Upper lobe of left lung (tissue), 6 donors: ENCODE results near the gene KRTAP21-1. TPM values are rescaled to one million over a fixed set of nuclear protein-coding genes. Genes with fewer than 3 reads are reported as not detected.

ENCODE experiments used
- ATAC-seq, 2 donors: fragments of 200-7000 bp; cut with Tn5 transposase; one replicate each; pipeline ENCODE4 v1.9.1; 2022; ENCODE audit warnings: mild to moderate bottlenecking in 2 of 2, moderate library complexity in 2 of 2; ENCODE audit not compliant: low FRiP score in 2 of 2
- DNase-seq, 2 donors: peaks; one replicate each; pipeline ENCODE4 v3.0.0-alpha.2; 2019 to 2020
- H3K27ac ChIP-seq, 4 donors: fragments of 200-600 bp; sonication (generic); one replicate each; pipeline ENCODE4 v1.5.1; 2016 to 2019
- H3K27me3 ChIP-seq, 4 donors: fragments of 200-600 bp; sonication (generic); one replicate each; pipeline ENCODE4 v1.5.1; 2017 to 2019
- H3K36me3 ChIP-seq, 4 donors: fragments of 200-600 bp; sonication (generic); one replicate each; pipeline ENCODE4 v1.5.1; 2016 to 2019
- H3K4me1 ChIP-seq, 4 donors: fragments of 200-600 bp; sonication (generic); one replicate each; pipeline ENCODE4 v1.5.1; 2018 to 2019
- H3K4me3 ChIP-seq, 4 donors: fragments of 200-600 bp; sonication (generic); one replicate each; pipeline ENCODE4 v1.5.1; 2017 to 2019; ENCODE audit warnings: mild to moderate bottlenecking in 2 of 4, moderate library complexity in 1 of 4
- H3K9me3 ChIP-seq, 4 donors: fragments of 200-600 bp; sonication (generic); one replicate each; pipeline ENCODE4 v1.5.1; 2018 to 2019
- EP300 ChIP-seq, 4 donors: sonication (generic); formaldehyde crosslinking; IDR thresholded peaks; one replicate each; pipeline ENCODE4 v1.5.1; 2017; ENCODE audit warnings: antibody characterized with exemption in 4 of 4, control low read depth in 2 of 4
- POLR2A ChIP-seq, 4 donors: fragments of 450-650 bp; IDR thresholded peaks; one replicate each; pipeline ENCODE4 v1.5.1; 2016 to 2017; ENCODE audit warnings: antibody characterized with exemption in 4 of 4, mild to moderate bottlenecking in 2 of 4
- POLR2AphosphoS5 ChIP-seq, 2 donors: sonication (generic); formaldehyde crosslinking; IDR thresholded peaks; one replicate each; pipeline ENCODE4 v1.5.1; 2017; ENCODE audit warnings: antibody characterized with exemption in 2 of 2
- WGBS, 2 donors: methylation state at CpG; one replicate each; pipeline ENCODE4 v1.1.5; 2017 to 2018; 5-methylcytosine and 5-hydroxymethylcytosine counted together
- total RNA-seq, 6 donors: library from RNA; depleted of rRNA in 4 of 6; stranded (reverse); fragments of >200 nt in 4 of 6; gene quantifications; one replicate each; pipeline versions ENCODE4 v1.1.0 to v1.2.1, GENCODE V29; 2016 to 2021
- TF ChIP-seq, protein P1 (sequence below), 6 experiments: fragments of 450-650 bp in 4 of 6; fragments of 200-600 bp in 2 of 6; sonication (generic) in 2 of 6; IDR thresholded peaks; one replicate each; pipeline ENCODE4 v1.5.1; 2016 to 2019; ENCODE audit warnings: antibody characterized with exemption in 6 of 6
- donor health status: DM: no; HTN: no; CAD: no; lungs with moderate emphysema.
- donor health status: DM: no; HTN: yes; CAD: no; lungs with severe emphysema.

Gene KRTAP21-1
- total RNA-seq, 6 donors from 2014 or later: not detected

DNA sequence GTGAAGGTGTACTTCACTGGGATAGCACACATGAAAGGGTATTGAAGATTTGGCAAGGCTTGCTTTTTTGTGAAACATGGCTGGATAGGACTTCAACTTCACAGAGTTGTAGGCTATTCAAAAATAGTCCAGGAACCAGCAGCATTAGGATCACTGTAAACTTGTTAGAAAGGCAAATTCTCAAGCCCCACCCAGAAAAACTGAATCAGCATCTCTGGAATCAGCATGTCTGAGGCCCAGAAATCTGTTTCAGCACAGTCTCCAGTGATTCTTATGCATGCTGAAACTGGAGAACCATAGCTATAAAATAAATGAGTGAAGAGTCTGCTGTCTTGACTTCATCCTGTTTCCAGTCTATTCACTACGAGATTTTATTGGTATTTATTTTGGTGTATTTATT, 28.5 kb downstream of the KRTAP21-1 start:
- 71 to 86% methylated on average over 1 of the region's 1 CpG for WGBS, 2 donors
- Histone ChIP-seq H3K36me3 (no peaks in the 10 kb centered on the region), H3K4me1 (no peaks in the 10 kb centered on the region), H3K4me3 (no peak overlapping the region), H3K27me3 (no peaks in the 10 kb centered on the region), H3K9me3 (no peaks in the 10 kb centered on the region), H3K27ac (no peak overlapping the region)
- TF ChIP-seq POLR2AphosphoS5 (IDR thresholded peaks at IDR 0.05) (no peak), POLR2A (IDR thresholded peaks at IDR 0.05) (no peak), EP300 (IDR thresholded peaks at IDR 0.05) (no peak)
- TF ChIP-seq, protein P1, sequence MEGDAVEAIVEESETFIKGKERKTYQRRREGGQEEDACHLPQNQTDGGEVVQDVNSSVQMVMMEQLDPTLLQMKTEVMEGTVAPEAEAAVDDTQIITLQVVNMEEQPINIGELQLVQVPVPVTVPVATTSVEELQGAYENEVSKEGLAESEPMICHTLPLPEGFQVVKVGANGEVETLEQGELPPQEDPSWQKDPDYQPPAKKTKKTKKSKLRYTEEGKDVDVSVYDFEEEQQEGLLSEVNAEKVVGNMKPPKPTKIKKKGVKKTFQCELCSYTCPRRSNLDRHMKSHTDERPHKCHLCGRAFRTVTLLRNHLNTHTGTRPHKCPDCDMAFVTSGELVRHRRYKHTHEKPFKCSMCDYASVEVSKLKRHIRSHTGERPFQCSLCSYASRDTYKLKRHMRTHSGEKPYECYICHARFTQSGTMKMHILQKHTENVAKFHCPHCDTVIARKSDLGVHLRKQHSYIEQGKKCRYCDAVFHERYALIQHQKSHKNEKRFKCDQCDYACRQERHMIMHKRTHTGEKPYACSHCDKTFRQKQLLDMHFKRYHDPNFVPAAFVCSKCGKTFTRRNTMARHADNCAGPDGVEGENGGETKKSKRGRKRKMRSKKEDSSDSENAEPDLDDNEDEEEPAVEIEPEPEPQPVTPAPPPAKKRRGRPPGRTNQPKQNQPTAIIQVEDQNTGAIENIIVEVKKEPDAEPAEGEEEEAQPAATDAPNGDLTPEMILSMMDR (IDR thresholded peaks at IDR 0.05): no peak
- ATAC-seq (no peak), DNase-seq (no peak)

DNA sequence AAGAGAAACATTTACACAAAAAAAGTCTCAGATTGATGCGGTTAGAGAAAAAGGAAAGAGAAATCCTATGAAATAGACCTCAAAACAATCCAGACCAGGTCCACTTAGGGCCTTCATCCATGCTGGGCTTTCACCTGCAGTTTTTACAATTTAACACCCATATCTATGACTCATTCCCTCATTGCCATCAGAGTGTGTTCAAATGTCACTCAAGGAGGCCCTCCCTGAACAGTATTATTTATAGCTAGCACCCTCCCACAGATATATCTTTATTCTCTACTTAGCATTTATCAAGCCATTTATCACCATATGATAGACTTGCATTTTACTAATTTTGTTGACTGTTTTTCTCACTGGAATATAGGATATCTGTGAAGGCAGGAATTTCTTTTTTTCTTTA, 35.8 kb downstream of the KRTAP21-1 start:
- no peaks in the 10 kb centered on the region for H3K4me1 ChIP-seq
- ATAC-seq: no peak
- no peaks in the 10 kb centered on the region for H3K9me3 ChIP-seq
- H3K36me3 ChIP-seq: no peaks in the 10 kb centered on the region
- DNase-seq: no peak
- H3K4me3 ChIP-seq: no peak overlapping the region
- 84 to 90% methylated on average over 1 of the region's 1 CpG for WGBS, 2 donors
- no peaks in the 10 kb centered on the region for H3K27me3 ChIP-seq
- no peak overlapping the region for H3K27ac ChIP-seq
- TF ChIP-seq POLR2AphosphoS5 (IDR thresholded peaks at IDR 0.05) (no peak), POLR2A (IDR thresholded peaks at IDR 0.05) (no peak), EP300 (IDR thresholded peaks at IDR 0.05) (no peak)
- TF ChIP-seq, protein P1 (IDR thresholded peaks at IDR 0.05): no peak

DNA sequence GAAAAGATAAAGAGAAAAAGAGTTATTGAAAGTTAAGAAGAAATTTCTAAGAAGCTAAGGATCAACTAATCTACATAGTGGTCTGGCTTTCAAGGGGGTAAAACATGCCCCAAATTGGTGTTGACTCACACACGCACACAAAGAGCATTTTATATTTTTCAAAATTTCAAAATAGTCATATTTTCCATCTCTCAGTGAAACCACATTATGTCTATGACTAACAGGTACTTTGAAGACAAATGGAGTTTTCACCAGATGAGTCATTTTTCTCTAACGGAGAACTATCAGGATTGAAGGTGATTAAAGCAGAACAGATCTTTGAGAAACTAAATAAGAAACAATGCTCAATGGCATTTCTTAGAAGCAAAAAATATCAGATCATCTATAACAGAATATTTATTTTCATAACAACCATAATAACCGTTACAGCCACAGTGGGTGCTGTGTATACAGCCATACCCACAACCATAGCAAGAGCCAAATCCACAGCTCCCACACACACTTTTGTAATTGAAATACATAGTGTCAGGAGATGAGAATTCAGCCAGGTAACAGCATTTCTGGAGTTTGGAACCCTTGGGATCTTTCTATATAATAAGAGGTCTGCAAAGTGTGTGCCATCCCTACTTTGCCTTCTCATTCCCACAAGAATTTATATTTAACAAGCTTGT, 36.9 kb downstream of the KRTAP21-1 start, which contains the start of gene KRTAP21-3:
Gene KRTAP21-3, minus strand, starts transcription at position 539 of the 671 bp plus-strand sequence. Its CDS starts 18 bp downstream, at position 521.
- no peak for DNase-seq
- ATAC-seq: no peak
- H3K27me3 ChIP-seq: no peaks in the 10 kb centered on the region
- no peak within 1 kb of the TSS for H3K4me3 ChIP-seq
- H3K27ac ChIP-seq: no peak within 1 kb of the TSS
- no peaks in the 10 kb centered on the region for H3K9me3 ChIP-seq
- H3K36me3 ChIP-seq: no peaks in the 10 kb centered on the region
- no peaks in the 10 kb centered on the region for H3K4me1 ChIP-seq
- 75 to 90% methylated on average over 3 of the region's 3 CpGs for WGBS, 2 donors
- TF ChIP-seq POLR2A (IDR thresholded peaks at IDR 0.05) (no peak), EP300 (IDR thresholded peaks at IDR 0.05) (no peak), POLR2AphosphoS5 (IDR thresholded peaks at IDR 0.05) (no peak)
- TF ChIP-seq, protein P1 (IDR thresholded peaks at IDR 0.05): no peak

DNA sequence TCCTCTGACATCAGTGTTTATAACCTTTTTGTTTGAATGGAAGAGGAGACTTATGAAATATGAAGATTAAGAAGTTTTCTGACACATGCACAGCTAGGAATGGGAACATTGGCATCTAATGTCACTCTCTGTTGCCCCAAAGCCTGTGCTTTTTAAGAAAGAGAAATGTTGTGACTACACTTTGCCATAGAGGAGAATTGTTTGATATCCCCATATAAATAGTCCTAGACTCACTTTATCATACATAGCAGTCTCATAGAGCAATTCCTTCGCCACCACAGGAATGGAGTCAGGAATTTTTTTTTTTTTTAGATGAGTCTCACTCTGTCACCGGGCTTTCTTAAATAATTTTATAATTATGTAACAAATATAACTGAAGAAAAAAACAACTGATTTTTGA, 38.1 kb downstream of the KRTAP21-1 start:
- 85 to 86% methylated on average over 2 of the region's 2 CpGs for WGBS, 2 donors
- peaks cover 0 to 2% (median 0%) of the 10 kb centered on the region in 4 donors for H3K9me3 ChIP-seq
- no peaks in the 10 kb centered on the region for H3K4me1 ChIP-seq
- H3K27me3 ChIP-seq: no peaks in the 10 kb centered on the region
- TF ChIP-seq POLR2A (IDR thresholded peaks at IDR 0.05) (no peak), POLR2AphosphoS5 (IDR thresholded peaks at IDR 0.05) (no peak), EP300 (IDR thresholded peaks at IDR 0.05) (no peak)
- TF ChIP-seq, protein P1 (IDR thresholded peaks at IDR 0.05): no peak
- DNase-seq (no peak), ATAC-seq (no peak)
- H3K36me3 ChIP-seq: no peaks in the 10 kb centered on the region
- H3K27ac ChIP-seq: no peak overlapping the region
- no peak overlapping the region for H3K4me3 ChIP-seq

DNA sequence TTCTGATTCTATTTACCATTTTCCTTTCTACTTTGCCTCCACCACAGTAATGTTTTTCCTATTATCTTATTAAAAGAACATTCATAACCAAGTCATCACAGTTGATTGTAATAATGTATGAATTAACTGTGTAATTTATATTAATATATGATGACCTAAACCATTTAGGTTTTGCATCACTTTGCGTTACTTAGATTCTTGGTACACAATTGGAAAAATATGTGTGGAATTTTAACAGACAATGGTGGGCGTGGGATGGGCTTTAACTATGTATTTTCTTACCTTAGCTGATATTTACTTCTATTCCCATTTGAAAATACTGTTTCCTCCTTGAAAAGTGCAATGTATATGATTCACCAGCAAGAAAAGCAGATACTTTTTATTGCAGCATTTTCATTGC, 40.3 kb downstream of the KRTAP21-1 start:
- no peak overlapping the region for H3K27ac ChIP-seq
- WGBS, 2 donors: 74 to 80% methylated on average over 2 of the region's 2 CpGs
- no peaks in the 10 kb centered on the region for H3K36me3 ChIP-seq
- no peak overlapping the region for H3K4me3 ChIP-seq
- no peak for DNase-seq
- TF ChIP-seq POLR2A (IDR thresholded peaks at IDR 0.05): no peak
- TF ChIP-seq POLR2AphosphoS5 (IDR thresholded peaks at IDR 0.05): no peak
- TF ChIP-seq, protein P1 (IDR thresholded peaks at IDR 0.05): no peak
- no peak for TF ChIP-seq EP300 (IDR thresholded peaks at IDR 0.05)
- H3K27me3 ChIP-seq: no peaks in the 10 kb centered on the region
- no peak for ATAC-seq
- H3K9me3 ChIP-seq: peaks cover 0 to 8% (median 0%) of the 10 kb centered on the region in 4 donors
- no peaks in the 10 kb centered on the region for H3K4me1 ChIP-seq
